HG02588 (cell line): ENCODE results near the gene PRDM12.

Experiments used
- ATAC-seq: cut with Tn5 transposase; IDR thresholded peaks from one replicate; pipeline ENCODE4 v1.9.1; 2021; ENCODE audit warnings: mild to moderate bottlenecking, moderate library complexity; ENCODE audit not compliant: unreplicated experiment

Gene PRDM12

GRCh38 chr9:130714586-130715110 lies 50.3 kb downstream of the PRDM12 start:
- no peak for ATAC-seq

- ATAC-seq: no peak
These were observed 50.9 kb downstream of the PRDM12 start for GRCh38 chr9:130715270-130715669.

- no peak for ATAC-seq
These were observed 54.2 kb downstream of the PRDM12 start for GRCh38 chr9:130718562-130718961.

GRCh38 chr9:130720762-130721161 lies 56.4 kb downstream of the PRDM12 start:
- no peak for ATAC-seq

- no peak for ATAC-seq
These were observed 64.3 kb downstream of the PRDM12 start for GRCh38 chr9:130728721-130729120.

- ATAC-seq: no peak
These were observed 64.8 kb downstream of the PRDM12 start for GRCh38 chr9:130729145-130729544.

GRCh38 chr9:130731355-130731754 lies 67.0 kb downstream of the PRDM12 start:
- ATAC-seq: no peak

- no peak for ATAC-seq
These were observed 67.7 kb downstream of the PRDM12 start for GRCh38 chr9:130732136-130732535.
